Lower lobe of right lung (tissue), 2 donors: ENCODE data around the gene NFASC. TPM values are rescaled to one million over a fixed set of nuclear protein-coding genes. Genes with fewer than 3 reads are reported as not detected.

Source experiments
- ATAC-seq, 2 donors: fragments of 200-7000 bp; cut with Tn5 transposase; one replicate each; pipeline ENCODE4 v1.9.1; 2020 to 2022; ENCODE audit warnings: mild to moderate bottlenecking in 2 of 2, moderate library complexity in 2 of 2
- DNase-seq: peaks from one replicate; pipeline ENCODE4 v3.0.0-alpha.2; 2020
- H3K27ac ChIP-seq: fragments of 200-600 bp; one replicate; pipeline ENCODE4 v1.8.0; 2022
- H3K27me3 ChIP-seq: fragments of 200-600 bp; one replicate; pipeline ENCODE4 v1.8.0; 2022; ENCODE audit warnings: low read depth
- H3K36me3 ChIP-seq: fragments of 200-600 bp; one replicate; pipeline ENCODE4 v1.8.0; 2022; ENCODE audit warnings: mild to moderate bottlenecking
- H3K4me1 ChIP-seq: fragments of 200-600 bp; one replicate; pipeline ENCODE4 v1.8.0; 2022
- H3K4me3 ChIP-seq: fragments of 200-600 bp; one replicate; pipeline ENCODE4 v1.8.0; 2022; ENCODE audit warnings: mild to moderate bottlenecking
- H3K9me3 ChIP-seq: fragments of 200-600 bp; one replicate; pipeline ENCODE4 v1.8.0; 2022
- CTCF ChIP-seq: fragments of 200-600 bp; IDR thresholded peaks from one replicate; pipeline ENCODE4 v1.8.0; 2022; ENCODE audit warnings: antibody characterized with exemption, mild to moderate bottlenecking
- intact Hi-C: fragments of 100-400 bp; cut with DNase I; formaldehyde crosslinking; loops from one replicate; pipeline ENCODE4 v1.11.0; 2022
- total RNA-seq: library from RNA; stranded (reverse); fragmentation: NEBNext Ultra II Directional; extraction: Animal tissue kit (Norgen Biotek cat#: 25700); gene quantifications from one replicate; pipeline ENCODE4 v1.2.1, GENCODE V29; 2021
- donor health status: DM: no; HTN: yes; CAD: no; lungs with severe emphysema.

NFASC gene
- total RNA-seq, 1 donor from 2014 or later = 12.2 TPM

DNA sequence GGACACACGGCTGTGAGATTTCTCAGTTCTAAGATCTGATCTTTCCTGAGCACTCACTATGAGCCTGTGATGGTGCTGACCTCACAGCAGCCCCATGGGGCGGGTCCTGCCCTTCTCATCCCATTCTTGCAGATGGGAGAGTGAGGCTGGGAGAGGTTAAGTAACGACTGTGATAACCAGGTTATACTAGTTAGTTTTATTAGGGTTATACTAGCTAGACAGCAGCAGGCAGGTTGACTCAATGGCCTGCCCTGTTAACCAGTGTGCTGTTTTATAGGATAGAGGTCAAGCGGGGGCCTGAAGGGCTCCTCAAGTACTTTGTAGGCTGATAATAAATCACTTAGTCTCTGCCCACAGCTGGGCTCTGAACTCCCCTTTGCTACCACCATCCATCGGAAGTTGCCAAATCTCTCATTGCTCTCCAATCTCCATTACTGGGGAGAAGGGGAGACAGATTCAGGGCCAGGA, 177.1 kb downstream of the NFASC start:
- intact Hi-C loops = no loop called here
- Histone ChIP-seq H3K27me3 (peaks cover 56% of the 10 kb centered on the region), H3K36me3 (no peaks in the 10 kb centered on the region), H3K4me3 (no peak overlapping the region), H3K4me1 (no peaks in the 10 kb centered on the region), H3K27ac (no peak overlapping the region), H3K9me3 (no peaks in the 10 kb centered on the region)
- TF ChIP-seq CTCF = no peak
- DNase-seq (no peak), ATAC-seq (no peak)

DNA sequence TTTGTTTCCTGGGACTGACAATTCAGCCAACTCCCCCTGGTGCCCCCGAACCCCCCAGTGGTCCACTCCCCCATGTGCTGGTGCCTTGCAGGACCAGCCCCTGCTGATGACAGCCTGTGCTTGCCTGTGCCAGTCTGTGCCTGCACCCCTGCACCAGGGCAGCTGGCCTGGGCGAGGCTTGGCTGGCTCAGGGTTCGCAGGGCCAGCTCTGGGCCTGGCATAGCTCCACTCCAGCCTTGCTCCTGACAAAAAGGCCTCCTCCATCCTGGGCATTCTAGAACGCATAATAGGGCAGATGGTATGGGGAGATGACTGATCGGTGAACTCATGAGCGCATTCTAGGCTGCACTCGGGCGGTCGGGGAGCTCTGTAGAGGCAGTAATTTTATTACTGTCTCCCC, 177.7 kb downstream of the NFASC start:
- peaks cover 50% of the 10 kb centered on the region for H3K27me3 ChIP-seq
- ATAC-seq (no peak), DNase-seq (no peak)
- H3K27ac ChIP-seq = no peak overlapping the region
- no peaks in the 10 kb centered on the region for H3K36me3 ChIP-seq
- no peaks in the 10 kb centered on the region for H3K9me3 ChIP-seq
- no peaks in the 10 kb centered on the region for H3K4me1 ChIP-seq
- TF ChIP-seq CTCF = no peak
- no peak overlapping the region for H3K4me3 ChIP-seq
- intact Hi-C loops = no loop called here

DNA sequence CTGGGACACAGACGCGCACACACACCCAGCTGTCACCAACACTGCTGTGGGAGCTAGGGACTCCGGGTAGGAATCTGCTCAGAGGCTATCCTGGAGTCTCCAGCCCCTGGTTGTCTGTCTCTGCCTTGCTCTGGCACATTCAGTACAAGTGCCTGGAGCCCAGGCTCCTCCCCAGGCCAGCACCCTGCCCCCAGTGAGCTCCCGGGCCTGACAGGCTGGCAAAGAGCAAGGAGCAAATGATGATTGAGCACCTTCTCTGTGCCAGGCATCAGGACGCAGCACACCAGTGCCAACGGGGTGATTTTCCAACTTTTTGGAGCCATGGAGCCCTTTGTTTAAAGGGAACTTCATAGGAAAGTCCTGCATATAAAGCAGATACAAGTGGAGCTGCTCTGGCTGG, 178.8 kb downstream of the NFASC start:
- H3K36me3 ChIP-seq = no peaks in the 10 kb centered on the region
- intact Hi-C loops = no loop called here
- DNase-seq (no peak), ATAC-seq (no peak)
- no peak overlapping the region for H3K4me3 ChIP-seq
- TF ChIP-seq CTCF = no peak
- H3K4me1 ChIP-seq = no peaks in the 10 kb centered on the region
- H3K27me3 ChIP-seq = peaks cover 39% of the 10 kb centered on the region
- no peak overlapping the region for H3K27ac ChIP-seq
- H3K9me3 ChIP-seq = no peaks in the 10 kb centered on the region

- no peak for DNase-seq
- Histone ChIP-seq H3K4me3 (no peak overlapping the region), H3K9me3 (no peaks in the 10 kb centered on the region), H3K4me1 (no peaks in the 10 kb centered on the region), H3K27ac (no peak overlapping the region), H3K36me3 (no peaks in the 10 kb centered on the region), H3K27me3 (peaks cover 8% of the 10 kb centered on the region)
- intact Hi-C loops = no loop called here
- ATAC-seq = no peak
- no peak for TF ChIP-seq CTCF
Measured at GRCh38 chr1:205052690-205053089, 182.0 kb downstream of the NFASC start.

DNA sequence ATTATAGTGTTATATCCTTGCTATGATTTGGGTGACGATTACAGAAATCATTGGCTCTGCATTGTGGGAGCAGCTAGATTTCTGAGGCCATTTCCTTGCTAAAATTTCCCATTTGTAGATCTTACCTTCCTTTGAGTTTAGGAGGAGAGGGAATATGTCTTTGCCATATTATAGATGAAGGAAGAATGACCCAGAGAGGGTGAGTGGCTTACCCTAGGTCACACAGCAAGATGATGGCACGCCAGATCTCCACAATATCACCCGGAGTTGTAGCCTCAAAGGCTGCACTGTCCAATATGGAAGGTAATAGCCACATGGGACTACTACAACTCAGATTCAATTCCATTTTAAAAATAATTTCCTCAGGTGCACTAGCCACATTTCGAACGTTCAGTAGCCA, 182.6 kb downstream of the NFASC start:
- no peaks in the 10 kb centered on the region for H3K9me3 ChIP-seq
- intact Hi-C loops = no loop called here
- no peak overlapping the region for H3K27ac ChIP-seq
- H3K27me3 ChIP-seq = peaks cover 2% of the 10 kb centered on the region
- no peak overlapping the region for H3K4me3 ChIP-seq
- no peaks in the 10 kb centered on the region for H3K36me3 ChIP-seq
- no peak for DNase-seq
- no peaks in the 10 kb centered on the region for H3K4me1 ChIP-seq
- TF ChIP-seq CTCF = no peak
- ATAC-seq = no peak

DNA sequence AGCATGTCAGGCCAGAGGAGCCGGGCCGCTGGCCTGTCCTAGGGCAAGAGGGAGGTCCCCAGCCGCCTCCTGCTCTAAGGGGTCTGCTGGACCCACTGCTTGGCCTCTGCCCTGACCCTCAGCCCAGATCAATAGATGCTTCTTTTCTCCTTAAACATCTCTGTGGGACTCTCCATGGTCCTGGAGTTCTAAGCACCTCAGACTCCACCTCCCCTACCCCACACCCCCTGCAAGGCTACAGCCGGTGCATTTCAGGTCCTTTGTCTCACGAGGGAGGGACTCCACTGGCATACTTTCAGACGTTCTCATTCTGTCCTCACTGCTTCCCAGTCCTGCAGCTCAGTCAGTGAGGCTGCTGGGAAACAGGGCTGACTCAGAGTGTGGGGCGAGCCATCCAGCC, 183.4 kb downstream of the NFASC start:
- no peak for TF ChIP-seq CTCF
- intact Hi-C loops = no loop called here
- DNase-seq (no peak), ATAC-seq (no peak)
- no peaks in the 10 kb centered on the region for H3K36me3 ChIP-seq
- no peak overlapping the region for H3K4me3 ChIP-seq
- H3K4me1 ChIP-seq = no peaks in the 10 kb centered on the region
- H3K9me3 ChIP-seq = no peaks in the 10 kb centered on the region
- H3K27me3 ChIP-seq = no peaks in the 10 kb centered on the region
- H3K27ac ChIP-seq = no peak overlapping the region
